SK-N-SH treated with all-trans-retinoic acid at 6 μM for 48 hours (cell line): ENCODE measurements around the gene RGS6.

ENCODE experiments used
- ATAC-seq: fragments of 200-7000 bp; cut with Tn5 transposase; 3 replicates; pipeline ENCODE4 v1.9.1; 2020; ENCODE audit warnings: mild to moderate bottlenecking, moderate library complexity
- ARNTL ChIP-seq: fragments of 450-650 bp; formaldehyde crosslinking; IDR thresholded peaks from 2 replicates; pipeline ENCODE4 v1.5.0; 2020; ENCODE audit warnings: low read depth, mild to moderate bottlenecking, moderate library complexity, borderline replicate concordance
- CREB5 ChIP-seq: fragments of 250-450 bp; sonication (Bioruptor Pico); IDR thresholded peaks from 2 replicates; pipeline ENCODE4 v1.5.1; 2020; ENCODE audit warnings: low read depth, mild to moderate bottlenecking, moderate library complexity
- CSDC2 ChIP-seq: fragments of 250-450 bp; sonication (Bioruptor Pico); IDR thresholded peaks from 2 replicates; pipeline ENCODE4 v1.5.0; 2020; ENCODE audit warnings: mild to moderate bottlenecking, moderate library complexity
- CSRNP3 ChIP-seq: fragments of 250-450 bp; sonication (Bioruptor Pico); IDR thresholded peaks from 2 replicates; pipeline ENCODE4 v1.5.1; 2021; ENCODE audit warnings: mild to moderate bottlenecking, moderate library complexity
- ESRRG ChIP-seq: fragments of 250-450 bp; sonication (Bioruptor Pico); IDR thresholded peaks from 2 replicates; pipeline ENCODE4 v1.6.1; 2021; ENCODE audit warnings: mild to moderate bottlenecking
- OSR1 ChIP-seq: fragments of 250-450 bp; sonication (Bioruptor Pico); IDR thresholded peaks from 2 replicates; pipeline ENCODE4 v1.8.0; 2022; ENCODE audit warnings: moderate library complexity, mild to moderate bottlenecking, inconsistent platforms
- PATZ1 ChIP-seq: fragments of 250-450 bp; sonication (Bioruptor Pico); IDR thresholded peaks from 2 replicates; pipeline ENCODE4 v1.8.0; 2020; ENCODE audit warnings: mild to moderate bottlenecking, moderate library complexity, borderline replicate concordance
- PPARA ChIP-seq: fragments of 250-450 bp; sonication (Bioruptor Pico); IDR thresholded peaks from 2 replicates; pipeline ENCODE4 v1.5.0; 2020; ENCODE audit warnings: mild to moderate bottlenecking, borderline replicate concordance
- SNAI2 ChIP-seq: fragments of 250-450 bp; sonication (Bioruptor Pico); IDR thresholded peaks from 2 replicates; pipeline ENCODE4 v1.5.0; 2020; ENCODE audit warnings: mild to moderate bottlenecking, moderate library complexity
- TCF4 ChIP-seq: fragments of 250-450 bp; sonication (Bioruptor Pico); IDR thresholded peaks from 2 replicates; pipeline ENCODE4 v1.8.0; 2021; ENCODE audit warnings: mild to moderate bottlenecking, moderate library complexity, borderline replicate concordance
- TOX ChIP-seq: fragments of 250-450 bp; sonication (Bioruptor Pico); IDR thresholded peaks from 2 replicates; pipeline ENCODE4 v1.8.0; 2021; ENCODE audit warnings: mild to moderate bottlenecking, moderate library complexity, borderline replicate concordance
- TSHZ2 ChIP-seq: fragments of 250-450 bp; sonication (Bioruptor Pico); IDR thresholded peaks from 2 replicates; pipeline ENCODE4 v1.5.0; 2020; ENCODE audit warnings: mild to moderate bottlenecking, moderate library complexity
- ZC3H10 ChIP-seq: fragments of 250-450 bp; sonication (Bioruptor Pico); IDR thresholded peaks from 2 replicates; pipeline ENCODE4 v1.5.1; 2021; ENCODE audit warnings: mild to moderate bottlenecking, moderate library complexity
- ZFP3 ChIP-seq: fragments of 250-450 bp; sonication (Bioruptor Pico); IDR thresholded peaks from 2 replicates; pipeline ENCODE4 v1.5.0; 2020; ENCODE audit warnings: mild to moderate bottlenecking, moderate library complexity
- ZFP30 ChIP-seq: fragments of 450-650 bp; formaldehyde crosslinking; IDR thresholded peaks from 2 replicates; pipeline ENCODE4 v1.5.0; 2022; ENCODE audit warnings: mild to moderate bottlenecking, moderate library complexity
- ZNF565 ChIP-seq: fragments of 450-650 bp; formaldehyde crosslinking; conservative IDR thresholded peaks from 2 replicates; pipeline ENCODE4 v1.5.0; 2020; ENCODE audit warnings: low read depth, mild to moderate bottlenecking, moderate library complexity
- ZNF70 ChIP-seq: fragments of 450-650 bp; formaldehyde crosslinking; IDR thresholded peaks from 2 replicates; pipeline ENCODE4 v1.5.0; 2020; ENCODE audit warnings: mild to moderate bottlenecking, moderate library complexity
- ZNF8 ChIP-seq: fragments of 450-650 bp; formaldehyde crosslinking; IDR thresholded peaks from 2 replicates; pipeline ENCODE4 v1.5.0; 2020; ENCODE audit warnings: mild to moderate bottlenecking, moderate library complexity

Gene RGS6

GRCh38 chr14:72154645-72155378 is 222.6 kb downstream of the RGS6 start:
- TF ChIP-seq CSDC2 (CRISPR knock-in tag) (no peak), OSR1 (CRISPR knock-in tag) (no peak), TCF4 (no peak), TOX (no peak), ZNF8 (no peak)
- ATAC-seq = no peak

- ATAC-seq = no peak
- TF ChIP-seq ESRRG (no peak), ZFP3 (CRISPR knock-in tag) (no peak), ARNTL (CRISPR knock-in tag) (no peak), CREB5 (no peak), TOX (no peak), CSDC2 (CRISPR knock-in tag) (no peak), ZFP30 (CRISPR knock-in tag) (no peak), OSR1 (CRISPR knock-in tag) (no peak), PPARA (no peak), TSHZ2 (CRISPR knock-in tag) (no peak), TCF4 (no peak), PATZ1 (CRISPR knock-in tag) (no peak), ZNF70 (CRISPR knock-in tag) (no peak)
Measured at GRCh38 chr14:72155379-72155993, 223.3 kb downstream of the RGS6 start.

GRCh38 chr14:72164420-72165228 is 232.4 kb downstream of the RGS6 start:
- TF ChIP-seq OSR1 (CRISPR knock-in tag) = no peak
- no peak for TF ChIP-seq TCF4
- TF ChIP-seq ZFP3 (CRISPR knock-in tag) = no peak
- no peak for TF ChIP-seq TSHZ2 (CRISPR knock-in tag)
- TF ChIP-seq ZNF565 (CRISPR knock-in tag) = no peak
- no peak for TF ChIP-seq TOX
- no peak for TF ChIP-seq ZC3H10
- no peak for TF ChIP-seq CSRNP3
- no peak for TF ChIP-seq CREB5
- no peak for TF ChIP-seq ZNF70 (CRISPR knock-in tag)
- no peak for TF ChIP-seq ARNTL (CRISPR knock-in tag)
- no peak for TF ChIP-seq SNAI2 (CRISPR knock-in tag)
- no peak for ATAC-seq
